ENCODE data around the gene PPP1R1A.

PPP1R1A gene

GRCh38 chr12:54603173-54603814 is 14.8 kb upstream of the PPP1R1A start:
- Histone ChIP-seq H3K4me3 (ENCODE audit: insufficient read depth, low read depth, low read length) (no peak overlapping the region), H3K27ac (ENCODE audit: insufficient read depth, low read depth, low read length, poor library complexity, severe bottlenecking) (no peak overlapping the region), H3K36me3 (ENCODE audit: control insufficient read depth, insufficient read depth, low read length) (no peaks in the 10 kb centered on the region), H3K4me1 (ENCODE audit: control insufficient read depth, insufficient read depth, low read length) (no peaks in the 10 kb centered on the region), H3K27me3 (ENCODE audit: control insufficient read depth, insufficient read depth, low read length, poor library complexity, severe bottlenecking) (no peaks in the 10 kb centered on the region), H3K9me3 (ENCODE audit: control insufficient read depth, low read length) (no peaks in the 10 kb centered on the region)
- 32% methylated on average over 6 to 7 of the region's 8 CpGs for WGBS, 2 experiments

- 62 to 69% methylated on average over 2 of the region's 2 CpGs for WGBS, 2 experiments
- no peaks in the 10 kb centered on the region for H3K36me3 ChIP-seq (ENCODE audit: control insufficient read depth, insufficient read depth, low read length)
- H3K4me3 ChIP-seq (ENCODE audit: insufficient read depth, low read depth, low read length) = no peak overlapping the region
- H3K27me3 ChIP-seq (ENCODE audit: control insufficient read depth, insufficient read depth, low read length, poor library complexity, severe bottlenecking) = no peaks in the 10 kb centered on the region
- H3K27ac ChIP-seq (ENCODE audit: insufficient read depth, low read depth, low read length, poor library complexity, severe bottlenecking) = no peak overlapping the region
- H3K4me1 ChIP-seq (ENCODE audit: control insufficient read depth, insufficient read depth, low read length) = no peaks in the 10 kb centered on the region
- no peaks in the 10 kb centered on the region for H3K9me3 ChIP-seq (ENCODE audit: control insufficient read depth, low read length)
Observed at GRCh38 chr12:54602661-54603060, 14.2 kb upstream of the PPP1R1A start.

- H3K27ac ChIP-seq (ENCODE audit: insufficient read depth, low read depth, low read length, poor library complexity, severe bottlenecking) = no peak overlapping the region
- H3K27me3 ChIP-seq (ENCODE audit: control insufficient read depth, insufficient read depth, low read length, poor library complexity, severe bottlenecking) = no peaks in the 10 kb centered on the region
- H3K4me1 ChIP-seq (ENCODE audit: control insufficient read depth, insufficient read depth, low read length) = no peaks in the 10 kb centered on the region
- H3K36me3 ChIP-seq (ENCODE audit: control insufficient read depth, insufficient read depth, low read length) = no peaks in the 10 kb centered on the region
- no peaks in the 10 kb centered on the region for H3K9me3 ChIP-seq (ENCODE audit: control insufficient read depth, low read length)
- no peak overlapping the region for H3K4me3 ChIP-seq (ENCODE audit: insufficient read depth, low read depth, low read length)
- 61 to 69% methylated on average over 4 of the region's 4 CpGs for WGBS, 2 experiments
Observed at GRCh38 chr12:54601841-54602240, 13.4 kb upstream of the PPP1R1A start.

- H3K27ac ChIP-seq (ENCODE audit: insufficient read depth, low read depth, low read length, poor library complexity, severe bottlenecking) = no peak overlapping the region
- no peaks in the 10 kb centered on the region for H3K4me1 ChIP-seq (ENCODE audit: control insufficient read depth, insufficient read depth, low read length)
- 87 to 88% methylated on average over 5 of the region's 5 CpGs for WGBS, 2 experiments
Observed at GRCh38 chr12:54598970-54599369, 10.5 kb upstream of the PPP1R1A start.

GRCh38 chr12:54596526-54596946 is 8.1 kb upstream of the PPP1R1A start:
- 50 to 51% methylated on average over 3 of the region's 3 CpGs for WGBS, 2 experiments
- no peak overlapping the region for H3K4me3 ChIP-seq (ENCODE audit: insufficient read depth, low read depth, low read length)
- no peaks in the 10 kb centered on the region for H3K27me3 ChIP-seq (ENCODE audit: control insufficient read depth, insufficient read depth, low read length, poor library complexity, severe bottlenecking)
- H3K36me3 ChIP-seq (ENCODE audit: control insufficient read depth, insufficient read depth, low read length) = no peaks in the 10 kb centered on the region
- H3K27ac ChIP-seq (ENCODE audit: insufficient read depth, low read depth, low read length, poor library complexity, severe bottlenecking) = no peak overlapping the region
- H3K4me1 ChIP-seq (ENCODE audit: control insufficient read depth, insufficient read depth, low read length) = no peaks in the 10 kb centered on the region
- no peaks in the 10 kb centered on the region for H3K9me3 ChIP-seq (ENCODE audit: control insufficient read depth, low read length)

More at GRCh38 chr12:54598970-54599369, 10.5 kb upstream of the PPP1R1A start:
- no peak overlapping the region for H3K4me3 ChIP-seq (ENCODE audit: insufficient read depth, low read depth, low read length)
- H3K9me3 ChIP-seq (ENCODE audit: control insufficient read depth, low read length) = no peaks in the 10 kb centered on the region
- no peaks in the 10 kb centered on the region for H3K36me3 ChIP-seq (ENCODE audit: control insufficient read depth, insufficient read depth, low read length)
- no peaks in the 10 kb centered on the region for H3K27me3 ChIP-seq (ENCODE audit: control insufficient read depth, insufficient read depth, low read length, poor library complexity, severe bottlenecking)

GRCh38 chr12:54595471-54595870 is 7.0 kb upstream of the PPP1R1A start:
- H3K36me3 ChIP-seq (ENCODE audit: control insufficient read depth, insufficient read depth, low read length) = no peaks in the 10 kb centered on the region
- H3K27ac ChIP-seq (ENCODE audit: insufficient read depth, low read depth, low read length, poor library complexity, severe bottlenecking) = no peak overlapping the region
- 78 to 100% methylated on average over 1 to 3 of the region's 3 CpGs for WGBS, 2 experiments
- no peaks in the 10 kb centered on the region for H3K4me1 ChIP-seq (ENCODE audit: control insufficient read depth, insufficient read depth, low read length)
- peaks cover 2% of the 10 kb centered on the region for H3K27me3 ChIP-seq (ENCODE audit: control insufficient read depth, insufficient read depth, low read length, poor library complexity, severe bottlenecking)
- no peaks in the 10 kb centered on the region for H3K9me3 ChIP-seq (ENCODE audit: control insufficient read depth, low read length)
- H3K4me3 ChIP-seq (ENCODE audit: insufficient read depth, low read depth, low read length) = no peak overlapping the region

- H3K4me1 ChIP-seq (ENCODE audit: control insufficient read depth, insufficient read depth, low read length) = no peaks in the 10 kb centered on the region
- 83 to 87% methylated on average over 5 of the region's 5 CpGs for WGBS, 2 experiments
- no peaks in the 10 kb centered on the region for H3K9me3 ChIP-seq (ENCODE audit: control insufficient read depth, low read length)
- H3K36me3 ChIP-seq (ENCODE audit: control insufficient read depth, insufficient read depth, low read length) = no peaks in the 10 kb centered on the region
- no peak overlapping the region for H3K27ac ChIP-seq (ENCODE audit: insufficient read depth, low read depth, low read length, poor library complexity, severe bottlenecking)
- H3K27me3 ChIP-seq (ENCODE audit: control insufficient read depth, insufficient read depth, low read length, poor library complexity, severe bottlenecking) = peaks cover 16% of the 10 kb centered on the region
- no peak overlapping the region for H3K4me3 ChIP-seq (ENCODE audit: insufficient read depth, low read depth, low read length)
Observed at GRCh38 chr12:54593725-54594124, 5.3 kb upstream of the PPP1R1A start.

- no peak overlapping the region for H3K4me3 ChIP-seq (ENCODE audit: insufficient read depth, low read depth, low read length)
- H3K9me3 ChIP-seq (ENCODE audit: control insufficient read depth, low read length) = no peaks in the 10 kb centered on the region
- H3K27me3 ChIP-seq (ENCODE audit: control insufficient read depth, insufficient read depth, low read length, poor library complexity, severe bottlenecking) = peaks cover 19% of the 10 kb centered on the region
- H3K27ac ChIP-seq (ENCODE audit: insufficient read depth, low read depth, low read length, poor library complexity, severe bottlenecking) = no peak overlapping the region
- no peaks in the 10 kb centered on the region for H3K36me3 ChIP-seq (ENCODE audit: control insufficient read depth, insufficient read depth, low read length)
- 85 to 89% methylated on average over 4 of the region's 4 CpGs for WGBS, 2 experiments
- H3K4me1 ChIP-seq (ENCODE audit: control insufficient read depth, insufficient read depth, low read length) = no peaks in the 10 kb centered on the region
Observed at GRCh38 chr12:54593135-54593534, 4.7 kb upstream of the PPP1R1A start.

- Histone ChIP-seq H3K36me3 (ENCODE audit: control insufficient read depth, insufficient read depth, low read length) (no peaks in the 10 kb centered on the region), H3K27ac (ENCODE audit: insufficient read depth, low read depth, low read length, poor library complexity, severe bottlenecking) (no peak overlapping the region), H3K4me1 (ENCODE audit: control insufficient read depth, insufficient read depth, low read length) (peaks cover 7% of the 10 kb centered on the region), H3K9me3 (ENCODE audit: control insufficient read depth, low read length) (no peaks in the 10 kb centered on the region), H3K4me3 (ENCODE audit: insufficient read depth, low read depth, low read length) (no peak overlapping the region), H3K27me3 (ENCODE audit: control insufficient read depth, insufficient read depth, low read length, poor library complexity, severe bottlenecking) (peaks cover 24% of the 10 kb centered on the region)
- 90 to 94% methylated on average over 2 of the region's 2 CpGs for WGBS, 2 experiments
Observed at GRCh38 chr12:54592316-54592715, 3.9 kb upstream of the PPP1R1A start.

- Histone ChIP-seq H3K27ac (ENCODE audit: insufficient read depth, low read depth, low read length, poor library complexity, severe bottlenecking) (no peak overlapping the region), H3K4me3 (ENCODE audit: insufficient read depth, low read depth, low read length) (no peak overlapping the region), H3K27me3 (ENCODE audit: control insufficient read depth, insufficient read depth, low read length, poor library complexity, severe bottlenecking) (peaks cover 24% of the 10 kb centered on the region)
Observed at GRCh38 chr12:54590978-54591591, 2.6 kb upstream of the PPP1R1A start.

More at GRCh38 chr12:54590978-54591591, 2.6 kb upstream of the PPP1R1A start:
- H3K9me3 ChIP-seq (ENCODE audit: control insufficient read depth, low read length) = no peaks in the 10 kb centered on the region
- H3K36me3 ChIP-seq (ENCODE audit: control insufficient read depth, insufficient read depth, low read length) = no peaks in the 10 kb centered on the region
- peaks cover 15% of the 10 kb centered on the region for H3K4me1 ChIP-seq (ENCODE audit: control insufficient read depth, insufficient read depth, low read length)
- 74 to 75% methylated on average over 7 of the region's 7 CpGs for WGBS, 2 experiments

Data from ectodermal cell (in vitro differentiated cells).